DMS153 (cell line): ENCODE data around the gene DYNC1LI1.
"Not testable (repeated sequence)": the region's sequence is repeated elsewhere in the genome, so short reads cannot be mapped to it uniquely, and the experiment has no call there.

ENCODE experiments used
- DNase-seq: peaks from one replicate; lab custom pipeline; 2025; lab: John Stamatoyannopoulos, UW

The DYNC1LI1 gene

DNA sequence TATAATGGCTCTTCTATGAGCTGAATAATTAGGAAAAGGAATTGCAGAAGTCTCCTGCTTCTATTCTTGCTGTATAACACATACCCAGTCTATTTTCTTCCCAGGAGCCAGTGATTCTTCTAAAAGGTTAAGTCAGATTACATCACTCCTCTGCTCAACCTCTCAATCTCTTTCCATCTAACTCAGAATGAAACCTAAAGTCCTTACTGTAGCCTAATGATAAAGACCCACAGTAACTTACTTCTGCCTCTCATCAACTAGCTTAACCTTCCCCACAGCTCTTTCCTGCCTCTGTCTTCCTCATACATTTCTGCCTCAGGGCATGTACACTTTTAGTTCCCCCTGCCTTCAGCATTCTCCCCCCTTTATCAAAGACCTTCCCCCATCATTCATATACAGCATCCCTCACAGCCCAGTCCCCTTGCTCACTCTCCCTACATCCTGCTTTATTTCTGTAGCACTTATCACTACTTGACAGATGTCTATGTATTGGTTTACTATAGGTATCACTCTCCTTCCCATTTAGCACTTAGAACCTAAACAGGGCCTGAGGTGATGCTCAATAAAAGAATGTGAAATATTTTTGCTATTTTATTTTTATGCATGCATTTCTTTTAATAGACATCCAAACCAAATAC, 39.5 kb downstream of the DYNC1LI1 start:
- no peak for DNase-seq

DNA sequence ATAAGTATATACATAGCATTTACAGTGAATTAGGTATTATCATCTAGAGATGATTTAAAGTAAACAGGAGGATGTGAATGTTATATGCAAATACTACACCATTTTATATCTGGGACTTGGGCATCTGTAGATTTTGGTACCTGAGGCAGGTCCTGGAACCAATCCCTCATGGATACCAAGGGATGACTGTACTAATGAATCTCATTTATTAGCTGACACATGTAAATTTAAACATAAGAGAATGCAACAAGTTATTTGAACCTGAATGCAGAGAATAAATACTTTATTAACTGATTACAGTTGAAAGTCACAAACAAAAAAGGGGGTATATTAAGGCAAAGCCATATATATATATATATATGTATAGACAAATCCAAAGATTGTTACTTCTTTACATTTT, 44.9 kb downstream of the DYNC1LI1 start:
- no peak for DNase-seq

DNA sequence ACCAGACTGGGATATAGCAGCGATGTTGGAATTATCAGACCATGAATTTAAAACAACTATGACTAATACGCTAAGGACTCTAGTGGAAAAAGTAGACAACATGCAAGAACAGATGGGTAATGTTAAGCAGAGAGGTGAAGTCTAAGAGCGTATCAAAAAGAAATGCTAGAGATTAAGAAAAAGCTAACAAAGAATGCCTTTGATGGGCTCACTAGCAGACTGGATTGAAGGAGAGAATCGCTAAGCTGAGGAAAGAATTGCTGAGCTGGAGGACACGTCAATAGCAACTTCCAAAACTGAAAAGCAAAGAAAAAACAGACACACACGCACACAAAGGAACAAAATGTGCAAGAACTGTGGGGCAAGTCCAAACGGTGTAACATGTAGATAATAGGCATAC, 48.0 kb downstream of the DYNC1LI1 start:
- DNase-seq, result no peak

DNA sequence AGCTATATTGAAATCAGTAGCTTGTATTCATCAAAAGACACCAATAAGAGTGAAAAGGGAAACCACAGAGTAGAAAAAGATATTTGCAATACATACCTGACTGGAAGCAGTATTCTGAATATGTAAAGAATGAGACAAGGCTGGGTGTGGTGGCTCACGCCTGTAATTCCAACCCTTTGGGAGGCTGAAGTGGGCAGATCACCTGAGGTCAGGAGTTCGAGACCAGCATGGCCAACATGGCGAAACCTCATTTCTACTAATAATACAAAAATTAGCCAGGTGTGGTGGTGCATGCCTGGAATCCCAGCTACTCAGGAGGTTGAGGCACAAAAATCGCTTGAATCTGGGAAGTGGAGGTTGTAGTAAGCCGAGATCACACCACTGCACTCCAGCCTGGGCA, 51.7 kb downstream of the DYNC1LI1 start:
- not testable (repeated sequence) for DNase-seq

DNA sequence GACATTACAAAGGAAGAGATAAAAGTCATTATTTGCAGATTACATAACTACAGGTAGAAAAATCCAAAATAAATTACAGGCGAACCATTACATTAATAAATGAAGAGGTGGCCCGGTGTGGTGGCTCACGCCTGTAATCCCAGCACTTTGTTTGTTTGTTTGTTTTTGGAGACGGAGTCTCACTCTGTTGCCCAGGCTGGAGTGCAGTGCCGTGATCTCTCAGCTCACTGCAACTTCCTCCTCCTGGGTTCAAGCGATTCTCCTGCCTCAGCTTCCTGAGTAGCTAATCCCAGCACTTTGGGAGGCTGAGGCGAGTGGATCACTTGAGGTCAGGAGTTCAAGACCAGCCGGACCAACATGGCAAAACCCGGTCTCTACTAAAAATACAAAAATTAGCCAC, 53.9 kb downstream of the DYNC1LI1 start:
- not testable (repeated sequence) for DNase-seq

DNA sequence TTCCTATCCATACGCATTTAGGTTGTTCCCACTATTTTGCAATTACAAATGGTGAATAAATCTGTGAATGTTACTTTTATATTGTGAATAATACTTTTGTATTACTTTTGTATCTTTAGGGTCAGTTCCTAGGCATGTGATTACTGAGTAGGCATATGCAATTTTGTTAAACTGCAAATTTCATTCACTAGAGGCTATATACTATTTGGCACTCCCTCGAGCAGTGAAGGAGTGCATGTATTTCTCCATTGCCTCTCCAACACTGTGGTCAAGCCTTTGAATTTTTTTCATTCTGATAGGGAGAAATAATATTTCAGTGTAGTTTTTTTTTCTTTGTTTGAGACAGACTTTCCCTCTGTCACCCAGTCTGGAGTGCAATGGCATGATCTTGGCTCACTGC, 59.7 kb downstream of the DYNC1LI1 start:
- no peak for DNase-seq

DNA sequence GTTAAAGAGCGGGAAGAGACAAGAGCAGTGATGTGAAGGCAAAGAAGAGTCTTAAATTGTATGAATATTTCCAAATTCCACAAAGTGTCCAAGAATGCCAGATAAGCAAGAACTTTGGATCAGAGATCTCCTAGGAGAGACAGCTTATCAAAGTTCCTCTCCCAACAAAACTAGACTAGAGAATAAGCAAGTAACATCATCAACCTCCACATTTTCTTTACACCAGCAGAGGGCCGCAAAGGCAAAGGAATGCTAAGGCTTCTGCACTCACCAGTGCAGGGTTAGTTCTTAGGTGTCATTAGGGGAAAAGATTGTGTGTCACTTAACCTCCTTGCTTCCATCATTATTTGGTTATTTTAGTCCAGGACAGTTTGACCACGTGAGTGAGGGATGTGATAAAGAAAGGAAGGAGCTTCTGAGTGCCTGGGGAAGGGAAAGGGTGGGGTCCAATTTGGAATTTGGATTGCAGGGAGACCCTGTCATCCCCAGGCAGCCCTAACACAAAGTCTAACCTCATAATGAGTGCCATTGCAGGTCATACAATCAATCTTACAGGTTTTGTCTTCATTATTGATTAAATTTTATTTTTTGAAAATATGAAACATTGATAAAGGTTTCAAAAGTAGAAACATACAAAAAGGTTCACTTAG, 60.5 kb downstream of the DYNC1LI1 start:
- DNase-seq, result peak; percentile 10

DNA sequence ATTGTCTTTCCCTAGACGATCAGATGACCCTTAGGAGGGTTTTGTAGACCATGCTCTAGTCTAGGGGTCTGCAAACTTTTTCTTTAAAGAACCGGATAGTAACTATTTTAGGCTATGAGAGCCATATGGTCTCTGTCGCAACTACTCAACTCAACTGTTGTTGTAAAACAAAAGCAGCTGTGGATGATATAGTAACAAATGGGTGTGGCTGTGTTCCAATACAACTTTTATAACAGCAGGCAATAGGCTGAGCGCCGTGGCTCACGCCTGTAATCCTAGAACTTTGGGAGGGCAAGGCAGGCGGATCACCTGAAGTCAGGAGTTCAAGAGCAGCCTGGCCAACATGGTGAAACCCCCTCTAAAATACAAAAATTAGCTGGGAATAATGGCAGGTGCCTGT, 61.9 kb downstream of the DYNC1LI1 start:
- no peak for DNase-seq

DNA sequence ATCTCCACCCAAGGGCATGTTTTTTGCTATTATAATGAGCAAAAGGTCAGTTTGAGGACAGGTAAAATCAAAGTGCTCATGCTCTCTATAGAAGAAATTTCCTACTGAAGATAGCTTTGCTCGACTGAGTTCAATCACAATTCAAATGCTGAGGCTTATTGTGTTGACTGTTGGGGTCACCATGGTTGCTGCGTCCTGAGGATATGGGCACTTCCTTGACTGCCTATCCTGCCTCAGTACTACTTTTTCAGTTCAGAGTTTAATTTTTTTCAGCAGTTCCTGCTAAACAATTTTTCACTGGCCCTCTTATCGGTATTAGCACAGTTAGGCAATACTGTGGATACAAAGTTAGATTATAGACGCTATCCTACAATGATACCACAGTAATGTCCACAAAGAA, 64.2 kb downstream of the DYNC1LI1 start:
- DNase-seq, result no peak

DNA sequence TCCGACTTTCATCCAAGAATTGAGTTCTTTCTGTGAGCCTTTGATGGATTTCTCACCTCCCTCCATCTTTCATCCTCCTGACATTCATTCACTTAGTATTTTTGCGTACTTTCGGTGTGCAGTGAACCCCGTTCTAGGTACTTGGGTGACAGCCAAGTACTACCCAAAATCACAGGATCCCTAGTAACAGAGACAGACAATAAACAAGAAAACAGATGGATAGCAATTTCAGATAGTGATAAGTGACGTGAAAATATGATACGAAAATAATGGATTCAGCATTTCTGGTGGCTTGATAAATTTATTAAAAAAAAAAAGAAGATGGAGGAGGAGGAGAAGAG, 67.7 kb downstream of the DYNC1LI1 start:
- no peak for DNase-seq

DNA sequence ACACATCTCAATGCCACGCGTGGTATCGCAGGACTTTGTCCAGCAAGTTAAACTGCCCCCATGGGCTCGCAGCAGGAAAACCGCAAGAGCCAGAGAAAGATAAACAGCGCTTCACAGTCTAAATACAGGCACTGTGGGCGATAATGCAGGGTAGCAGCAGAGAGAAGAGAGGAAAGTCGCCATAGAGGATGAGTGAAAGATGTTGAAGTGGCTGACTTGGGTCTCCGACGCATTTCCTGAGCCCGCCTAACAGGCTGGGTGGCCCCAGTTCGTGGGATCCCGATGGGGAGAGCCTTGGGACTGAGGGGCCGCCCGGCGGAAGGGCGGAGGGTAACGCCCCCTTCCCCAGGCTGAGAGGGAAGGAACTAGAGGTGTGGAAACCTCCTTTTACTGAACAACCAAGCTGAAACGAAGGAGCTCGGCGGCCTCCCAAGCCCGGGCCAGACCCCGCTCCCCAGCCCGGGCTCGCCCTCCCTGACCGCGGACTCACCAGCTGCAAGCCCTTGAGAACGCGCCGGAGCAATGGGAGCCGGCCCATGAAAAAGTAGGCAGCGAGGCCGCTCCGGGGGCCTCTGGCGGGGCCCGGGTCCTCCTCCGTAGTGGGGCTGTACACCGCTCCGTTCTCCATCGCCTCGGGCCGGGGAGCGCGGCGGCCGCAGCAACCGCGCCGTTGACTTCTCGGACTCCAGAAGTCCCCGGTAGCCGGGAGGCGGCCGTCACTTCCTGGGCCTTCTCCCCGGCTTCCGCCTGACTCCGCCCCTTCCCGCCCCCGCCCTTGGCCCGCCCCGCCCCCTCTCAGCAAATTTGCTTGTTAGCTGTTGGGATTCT, 68.3 kb downstream of the DYNC1LI1 start, which contains the start of gene CMTM6:
TSS of gene CMTM6 (minus strand) at position 735 of the 828 bp plus-strand sequence. CDS start at position 628, 107 bp downstream.
- peak; percentile 34 for DNase-seq

DNA sequence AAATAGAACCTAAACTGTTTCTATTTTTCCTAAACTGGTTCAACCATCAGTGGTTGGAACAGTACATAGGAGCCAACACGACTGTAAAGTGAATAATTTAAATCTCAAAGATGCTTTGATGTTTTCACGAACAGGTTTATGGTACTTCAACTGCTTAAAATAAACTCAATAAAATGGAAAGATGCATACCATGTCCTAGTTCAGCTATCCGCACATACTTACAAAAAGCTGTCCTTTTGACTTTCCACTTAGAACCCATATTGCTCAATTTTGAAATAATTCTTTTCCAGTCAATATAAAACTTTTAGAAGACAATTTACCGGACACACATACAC, 68.9 kb downstream of the DYNC1LI1 start:
- no peak for DNase-seq

DNA sequence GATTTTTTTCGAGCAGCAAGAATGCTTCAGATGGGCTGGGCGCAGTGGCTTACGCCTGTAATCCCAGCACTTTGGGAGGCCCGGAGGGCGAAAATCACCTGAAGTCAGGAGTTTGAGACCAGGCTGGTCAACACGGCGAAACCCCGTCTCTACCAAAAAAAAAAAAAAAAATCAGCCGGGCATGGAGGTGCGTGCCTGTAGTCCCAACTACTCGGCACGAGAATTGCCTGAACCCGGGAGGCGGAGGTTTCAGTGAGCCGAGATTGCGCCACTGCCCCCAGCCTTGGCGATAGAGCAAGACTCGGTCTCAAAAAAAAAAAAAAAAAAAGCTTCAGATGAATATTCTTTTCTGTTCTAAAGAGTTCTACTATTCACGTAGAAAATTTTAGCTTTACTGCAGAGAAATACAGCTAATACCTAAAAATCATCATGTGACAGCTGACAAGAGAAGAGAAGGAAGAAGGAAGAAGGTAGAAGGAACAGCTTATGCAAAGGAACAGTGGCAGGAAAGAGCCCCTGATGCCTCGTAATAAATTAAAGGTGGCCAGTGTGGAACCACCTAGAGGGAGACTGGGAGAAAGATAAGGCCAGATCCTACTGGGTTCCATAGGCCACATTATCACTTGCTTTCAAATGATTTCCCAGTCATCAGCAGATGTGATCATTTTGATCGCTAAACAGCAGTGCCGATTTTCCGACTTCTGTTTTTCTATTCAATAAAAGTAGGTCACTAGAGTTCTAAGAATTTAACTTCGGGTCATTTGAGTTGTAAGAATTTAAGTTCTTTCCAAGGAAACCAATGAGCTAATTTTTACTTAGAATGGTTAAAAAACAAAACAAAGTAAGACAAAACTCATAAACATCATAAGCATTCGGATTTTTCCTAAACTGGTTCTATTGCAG, 69.5 kb downstream of the DYNC1LI1 start:
- no peak for DNase-seq

DNA sequence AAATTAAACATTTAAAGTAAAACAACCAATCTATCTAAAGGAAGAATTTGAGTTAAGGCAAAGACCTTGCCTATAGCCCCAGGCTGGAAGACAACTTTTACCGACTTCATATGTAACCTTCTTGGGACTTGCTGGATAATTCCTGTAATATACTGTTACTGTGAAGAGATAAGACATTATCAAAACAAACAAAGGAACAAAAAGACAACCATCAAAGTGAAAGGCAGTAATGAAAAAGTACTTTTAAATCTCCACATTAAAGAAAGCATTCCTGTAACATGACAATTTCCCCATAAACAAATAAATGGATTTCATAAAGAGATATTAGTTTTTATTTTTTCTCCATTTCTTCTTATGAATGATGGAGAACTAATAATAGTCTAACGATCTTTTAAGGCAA, 70.4 kb downstream of the DYNC1LI1 start:
- DNase-seq, result no peak

DNA sequence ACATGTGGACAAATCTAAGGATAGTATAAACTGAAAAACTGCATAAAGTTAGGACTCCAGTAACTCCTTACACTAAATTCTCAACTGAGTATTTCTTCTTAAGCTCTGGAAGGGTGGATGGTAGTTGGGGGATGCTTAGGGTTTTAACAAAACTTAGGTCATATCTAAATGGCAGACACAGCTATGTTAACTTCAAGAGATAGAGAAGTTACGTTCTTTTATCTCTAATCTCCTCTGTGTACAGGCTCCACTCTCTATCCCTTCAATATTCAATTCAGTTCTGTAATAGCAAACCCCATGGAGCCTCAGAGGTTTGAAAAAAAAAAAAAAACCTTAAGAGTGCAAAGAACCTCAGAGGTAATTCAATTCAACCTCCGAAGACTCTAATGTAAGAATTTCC, 71.1 kb downstream of the DYNC1LI1 start:
- DNase-seq, result no peak

DNA sequence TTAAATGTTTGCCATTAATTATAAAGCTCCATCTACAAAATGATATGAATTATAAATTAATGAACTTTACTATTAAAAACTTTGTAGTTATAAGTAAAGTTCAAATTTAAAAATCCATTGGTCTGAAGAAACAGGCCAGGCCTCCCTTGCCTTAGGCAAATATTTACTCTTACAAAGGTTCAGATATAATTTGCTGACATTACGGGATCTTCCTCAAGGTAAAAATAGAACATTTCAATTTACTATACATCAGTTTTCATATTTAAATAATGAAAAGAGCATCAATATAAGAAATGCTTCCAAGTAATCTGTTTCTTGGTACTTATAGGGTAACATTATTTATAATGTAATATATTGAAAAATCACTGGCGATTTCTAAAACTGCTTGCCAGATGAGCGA, 71.7 kb downstream of the DYNC1LI1 start:
- no peak for DNase-seq

DNA sequence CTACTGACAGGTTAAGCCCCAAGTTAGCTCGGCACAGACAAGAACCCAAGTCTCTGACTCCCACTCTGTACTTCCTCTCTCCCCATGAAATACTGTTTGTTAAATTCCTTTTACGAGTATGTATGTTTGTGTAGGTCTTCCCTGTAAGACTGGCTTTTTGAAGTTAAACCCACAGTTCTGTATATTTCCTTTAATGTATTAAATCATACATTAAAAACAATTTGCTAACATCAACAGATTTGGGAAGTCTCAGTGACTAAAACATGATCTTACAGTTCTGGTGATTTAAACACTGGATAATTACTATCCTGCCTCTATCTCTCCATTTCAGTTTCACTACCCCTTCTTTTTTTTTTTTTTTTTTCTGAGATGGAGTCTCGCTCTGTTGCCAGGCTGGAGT, 72.4 kb downstream of the DYNC1LI1 start:
- no peak for DNase-seq

DNA sequence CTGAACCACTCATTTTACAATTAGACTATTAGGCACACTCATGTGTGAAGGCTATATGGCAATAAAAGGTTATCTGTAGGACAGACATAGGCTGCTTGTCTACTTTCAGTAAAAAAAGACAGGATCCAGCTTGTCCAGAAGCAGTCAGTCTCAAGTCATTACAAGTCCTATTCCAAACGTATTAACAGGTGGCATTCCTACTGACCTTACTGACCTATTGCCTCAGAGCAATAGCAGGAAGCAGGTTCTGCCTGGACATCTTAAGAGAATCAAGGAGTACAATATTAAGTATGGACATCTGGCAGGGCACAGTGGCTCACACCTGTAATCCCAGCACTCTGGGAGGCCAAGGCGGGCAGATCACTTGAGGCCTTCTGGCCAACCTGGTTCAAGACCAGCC, 75.0 kb downstream of the DYNC1LI1 start:
- DNase-seq, result no peak

DNA sequence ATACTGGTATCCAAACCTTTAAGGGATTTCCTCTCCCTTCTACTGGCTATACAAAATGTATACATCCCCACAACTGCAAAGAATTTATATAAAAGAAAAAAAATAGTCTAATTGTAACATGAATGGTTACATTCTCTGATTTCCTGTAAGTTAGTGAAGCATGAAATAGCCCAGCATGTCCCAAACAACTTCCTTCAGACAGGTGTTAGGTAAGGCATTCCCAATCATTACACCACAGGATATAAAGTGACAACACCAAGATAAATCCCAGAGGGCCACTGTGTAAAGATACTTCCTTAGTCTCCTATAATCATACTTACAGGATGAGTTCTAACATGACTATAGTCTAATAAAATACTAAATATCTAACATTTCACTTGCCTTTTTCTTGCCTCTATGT, 75.6 kb downstream of the DYNC1LI1 start:
- DNase-seq, result no peak

DNA sequence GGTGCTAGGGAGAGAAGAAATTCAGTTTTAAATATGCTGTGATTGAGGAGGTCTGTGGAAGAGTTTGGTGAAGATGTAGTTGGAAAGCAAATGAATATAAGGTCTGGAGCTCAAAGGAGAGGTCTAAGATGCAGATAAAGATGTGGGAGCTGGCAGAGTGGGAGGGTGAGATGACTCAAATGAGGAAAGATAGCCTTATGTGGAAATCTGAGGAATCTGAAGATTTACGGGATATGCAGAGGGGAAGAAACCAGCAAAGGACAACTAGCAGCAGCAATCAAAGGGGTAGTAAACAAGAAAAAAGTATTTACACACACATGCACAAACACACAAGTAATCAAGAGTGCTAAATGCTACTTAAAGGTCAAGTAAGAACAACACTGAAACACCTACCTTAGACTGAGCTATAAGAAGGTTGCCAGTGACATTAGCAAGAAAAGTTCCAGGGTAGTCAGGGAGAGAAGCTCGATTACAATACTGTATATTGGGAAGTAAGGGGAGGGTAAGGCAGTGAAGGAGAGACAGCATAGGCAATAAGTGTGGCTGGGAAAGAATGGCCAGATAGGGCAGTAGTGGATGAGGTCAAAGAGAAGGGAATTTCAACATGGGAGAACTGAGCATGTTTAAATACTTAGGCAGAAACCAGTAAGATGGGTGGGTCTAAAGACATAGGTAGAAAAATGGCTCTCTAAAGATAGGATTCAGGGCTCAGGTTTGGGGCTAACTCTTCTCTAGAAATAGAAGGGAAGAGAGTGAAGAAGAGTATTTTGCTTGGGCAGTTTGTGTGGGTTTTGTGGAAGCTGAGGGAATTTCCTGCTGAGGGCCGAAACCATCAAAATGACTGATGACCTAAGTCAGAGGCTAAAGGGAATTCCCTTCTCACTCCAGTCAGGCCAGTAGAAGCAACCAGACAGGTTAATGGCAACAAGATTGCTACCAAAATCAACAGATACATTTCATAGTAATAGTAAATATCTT, 76.9 kb downstream of the DYNC1LI1 start:
- DNase-seq, result no peak
